Left lobe of liver (tissue), 2 donors: Measurements from ENCODE around the gene GORASP2. TPM values are rescaled to one million over a fixed set of nuclear protein-coding genes. Genes with fewer than 3 reads are reported as not detected.

Experiments used
- ATAC-seq: fragments of 200-7000 bp; cut with Tn5 transposase; one replicate; pipeline ENCODE4 v1.9.1; 2020; ENCODE audit warnings: mild to moderate bottlenecking, moderate library complexity
- DNase-seq: peaks from one replicate; pipeline ENCODE4 v3.0.0-alpha.2; 2020; ENCODE audit warnings: low spot score
- total RNA-seq: library from RNA; stranded (reverse); gene quantifications from one replicate; pipeline ENCODE4 v1.2.1, GENCODE V29; 2021
- donor health status: DM: no; HTN: no; CAD: no; lungs with moderate emphysema.
- donor health status: DM: no; HTN: yes; CAD: no.

GORASP2 gene
- total RNA-seq, 1 donor from 2014 or later = 30.4 TPM

DNA sequence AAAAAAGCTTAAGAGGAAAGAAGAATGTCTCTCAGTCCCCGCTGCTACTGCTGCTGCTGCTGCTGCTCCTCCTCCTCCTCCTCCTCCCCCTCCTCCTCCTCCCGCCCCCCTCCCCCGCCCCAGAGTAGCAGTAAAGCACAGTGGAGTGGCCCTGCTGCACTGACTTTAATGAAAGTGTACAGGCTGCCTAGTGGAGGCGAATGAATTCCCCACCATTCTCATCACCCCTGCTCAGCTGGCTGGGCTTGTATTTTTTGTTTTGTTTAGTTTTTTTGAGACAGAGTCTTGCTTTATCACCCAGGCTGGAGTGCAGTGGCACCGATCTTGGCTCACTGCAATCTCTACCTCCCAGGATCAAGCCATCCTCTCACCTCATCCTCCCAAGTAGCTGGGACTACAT lies 34.3 kb downstream of the GORASP2 start:
- ATAC-seq (no peak), DNase-seq (no peak)

DNA sequence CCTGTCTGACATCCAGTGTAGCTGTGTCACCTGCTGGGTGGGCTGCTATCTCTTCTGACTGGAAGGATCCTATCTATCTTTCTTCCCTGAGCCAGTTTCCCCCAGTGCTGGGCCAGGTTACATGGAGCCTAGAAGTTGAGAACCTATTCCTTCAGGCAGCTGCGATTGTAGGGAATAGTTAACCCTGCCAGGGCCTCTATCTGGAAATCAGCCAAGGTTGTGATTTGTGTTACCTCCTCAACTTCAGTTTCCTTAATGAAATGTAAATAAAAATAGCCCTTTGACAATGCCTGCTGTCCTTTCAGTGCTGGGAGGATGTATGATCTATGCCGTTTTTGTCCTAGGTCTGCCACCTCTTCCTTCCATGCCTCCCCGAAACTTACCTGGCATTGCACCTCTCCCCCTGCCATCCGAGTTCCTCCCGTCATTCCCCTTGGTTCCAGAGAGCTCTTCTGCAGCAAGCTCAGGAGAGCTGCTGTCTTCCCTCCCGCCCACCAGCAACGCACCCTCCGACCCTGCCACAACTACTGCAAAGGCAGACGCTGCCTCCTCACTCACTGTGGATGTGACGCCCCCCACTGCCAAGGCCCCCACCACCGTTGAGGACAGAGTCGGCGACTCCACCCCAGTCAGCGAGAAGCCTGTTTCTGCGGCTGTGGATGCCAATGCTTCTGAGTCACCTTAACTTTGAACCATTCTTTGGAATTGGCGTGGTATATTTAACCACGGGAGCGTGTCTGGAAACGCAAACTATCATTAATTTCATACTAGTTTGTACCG lies 36.6 kb downstream of the GORASP2 start:
- DNase-seq (no peak), ATAC-seq (no peak)

DNA sequence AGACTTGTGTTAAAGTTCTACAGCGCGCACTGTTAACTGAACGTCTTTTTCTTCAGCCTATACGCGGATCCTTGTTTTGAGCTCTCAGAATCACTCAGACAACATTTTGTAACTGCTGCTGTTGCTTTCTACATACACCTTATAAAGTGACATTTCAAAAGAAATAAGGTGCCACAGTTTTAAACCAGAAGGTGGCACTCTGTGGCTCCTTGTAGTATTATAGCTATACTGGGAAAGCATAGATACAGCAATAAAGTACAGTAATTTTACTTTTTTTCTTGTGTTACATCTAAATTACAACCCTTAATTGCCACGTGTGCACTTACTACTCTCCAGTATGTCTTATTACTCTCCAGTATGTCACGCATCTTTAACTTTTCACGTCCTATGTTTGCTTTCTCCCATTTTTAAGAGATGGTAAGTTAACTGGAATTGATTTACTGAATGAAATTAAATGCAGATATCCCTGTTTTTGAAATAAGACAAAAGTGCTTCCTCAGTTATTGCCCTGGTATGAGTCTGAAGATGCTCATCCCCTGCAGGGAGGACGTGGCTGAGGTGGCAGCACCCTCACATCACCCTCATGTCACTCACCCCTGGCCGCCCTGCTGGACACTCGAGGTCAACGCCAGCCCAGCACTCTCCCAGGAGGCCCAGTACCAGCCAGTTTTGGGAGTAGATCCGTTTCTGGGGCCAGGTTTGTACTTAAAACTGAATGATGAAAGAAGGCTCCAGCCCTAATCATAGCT lies 37.8 kb downstream of the GORASP2 start:
- DNase-seq (peak; percentile 58), ATAC-seq (peak; percentile 87)

DNA sequence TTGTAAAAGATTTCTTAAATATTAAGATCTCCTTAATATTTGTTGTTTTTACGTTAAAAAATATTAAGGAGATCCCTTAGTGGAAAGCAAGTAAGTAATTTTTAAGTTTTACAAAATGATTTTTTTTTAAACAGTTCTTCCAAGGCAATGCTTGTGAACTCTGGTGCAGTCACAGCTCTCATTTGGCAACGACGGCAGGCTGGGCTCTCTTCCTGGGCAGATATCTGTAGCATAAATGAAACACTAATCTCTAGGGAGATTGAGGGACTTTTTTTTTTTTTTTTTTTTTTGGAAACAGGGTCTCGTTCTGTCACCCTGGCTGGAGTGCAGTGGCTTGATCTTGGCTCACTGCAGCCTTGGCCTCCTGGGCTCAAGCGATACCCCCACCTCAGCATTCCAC lies 38.5 kb downstream of the GORASP2 start:
- DNase-seq = no peak

DNA sequence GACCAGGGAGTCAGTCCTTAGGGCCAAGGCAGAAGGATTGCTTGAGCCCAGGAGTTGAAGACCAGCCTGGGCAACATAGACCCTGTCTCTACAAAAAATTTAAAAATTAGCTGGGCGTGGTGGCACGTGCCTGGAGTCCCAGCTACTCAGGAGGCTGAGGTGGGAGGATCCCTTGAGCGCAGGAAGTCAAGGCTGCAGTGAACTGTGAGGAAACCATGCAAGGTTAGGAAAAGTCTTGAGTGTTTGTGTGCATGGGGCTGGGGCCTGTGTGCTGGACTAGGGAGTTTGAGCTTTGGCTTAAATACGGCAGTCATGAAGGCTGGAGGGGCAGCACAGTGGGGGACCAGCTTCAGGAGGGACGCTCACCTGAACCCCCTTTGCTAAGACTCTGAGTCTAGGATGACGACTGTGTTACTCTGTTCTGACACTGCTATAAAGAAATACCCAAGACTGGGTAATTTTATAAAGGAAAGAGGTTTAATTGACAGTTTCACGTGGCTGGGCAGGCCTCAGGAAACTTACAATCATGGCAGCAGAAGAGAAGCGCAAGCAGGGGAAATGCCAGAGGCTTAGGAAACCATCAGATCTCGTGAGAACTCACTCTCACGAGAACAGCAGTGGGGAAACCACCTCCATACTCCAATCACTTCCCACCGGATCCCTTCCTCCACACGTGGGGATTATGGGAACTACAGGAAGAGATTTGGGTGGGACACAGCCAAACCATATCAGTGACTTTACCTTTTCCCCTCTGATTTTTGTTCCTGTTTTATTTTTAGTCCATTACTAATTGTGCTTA lies 39.4 kb downstream of the GORASP2 start:
- ATAC-seq = no peak
- no peak for DNase-seq

More for the DNA sequence above, 38.5 kb downstream of the GORASP2 start:
- ATAC-seq = no peak

DNA sequence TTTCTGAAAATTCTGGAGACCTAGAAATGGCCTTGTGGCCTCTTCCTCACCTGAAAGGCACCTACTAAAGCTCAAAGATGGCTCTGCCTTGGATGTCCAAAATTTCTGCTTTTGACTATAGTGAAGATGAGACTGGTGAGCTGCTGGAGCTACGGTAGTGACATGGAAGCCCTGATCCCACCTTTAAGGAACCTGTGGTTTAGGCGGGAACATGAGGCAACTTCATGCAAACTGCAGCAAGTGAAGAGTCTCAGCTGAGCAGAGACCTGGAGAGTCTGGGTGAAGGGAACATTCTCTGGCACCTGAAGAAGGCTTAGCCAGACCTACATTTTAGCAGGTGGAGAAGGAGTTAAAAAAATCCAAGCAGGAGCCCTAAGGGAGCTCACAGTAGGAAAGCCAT lies 40.0 kb downstream of the GORASP2 start:
- DNase-seq (no peak), ATAC-seq (no peak)

DNA sequence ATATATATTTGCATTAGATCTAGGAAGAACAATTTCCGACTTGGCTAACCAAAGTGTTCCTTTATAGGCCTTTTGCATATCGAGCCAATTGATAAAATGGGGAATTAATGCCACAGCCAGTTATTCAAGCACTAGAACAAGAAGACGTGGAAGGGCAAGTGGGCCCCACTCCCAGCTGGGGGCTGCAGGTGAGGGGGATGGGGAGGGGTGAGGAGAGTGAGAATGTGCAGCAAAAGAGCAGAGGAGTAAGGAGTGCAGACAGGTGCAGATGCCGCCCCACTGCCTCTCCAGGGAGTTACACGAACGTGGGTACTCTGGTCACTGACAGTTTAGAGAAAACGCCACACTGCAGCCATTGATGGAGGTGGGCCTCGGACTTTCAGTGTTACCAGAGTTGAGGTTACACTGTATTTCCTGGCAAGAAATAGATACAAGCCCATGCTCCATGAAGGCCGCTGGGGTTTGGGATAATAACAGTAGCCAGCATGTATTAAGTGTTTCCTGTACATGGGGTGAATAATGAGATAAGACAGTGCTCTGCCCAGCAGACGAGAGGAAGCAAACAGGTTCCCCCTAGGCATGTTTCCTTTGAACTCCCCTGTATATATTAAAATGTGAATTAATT lies 40.9 kb downstream of the GORASP2 start:
- ATAC-seq (no peak), DNase-seq (no peak)

DNA sequence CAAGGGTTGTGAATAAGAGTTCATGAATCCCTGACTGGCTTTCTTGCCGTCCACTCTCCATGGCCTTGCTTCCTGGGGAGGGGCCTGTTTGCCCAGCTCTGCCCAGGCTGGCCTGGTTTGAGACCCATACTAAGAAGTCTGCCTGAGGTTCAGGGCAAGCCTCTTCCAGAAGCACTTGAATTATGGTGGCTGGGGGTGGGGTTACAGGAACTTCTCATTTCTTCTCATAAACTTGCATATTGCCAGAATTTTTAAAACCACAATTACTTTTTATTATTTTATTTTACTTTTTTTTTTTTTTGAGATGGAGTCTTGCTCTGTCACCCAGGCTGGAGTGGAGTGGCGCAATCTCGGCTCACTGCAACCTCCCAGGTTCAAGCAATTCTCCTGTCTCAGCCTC lies 42.0 kb downstream of the GORASP2 start:
- DNase-seq = no peak
- no peak for ATAC-seq

DNA sequence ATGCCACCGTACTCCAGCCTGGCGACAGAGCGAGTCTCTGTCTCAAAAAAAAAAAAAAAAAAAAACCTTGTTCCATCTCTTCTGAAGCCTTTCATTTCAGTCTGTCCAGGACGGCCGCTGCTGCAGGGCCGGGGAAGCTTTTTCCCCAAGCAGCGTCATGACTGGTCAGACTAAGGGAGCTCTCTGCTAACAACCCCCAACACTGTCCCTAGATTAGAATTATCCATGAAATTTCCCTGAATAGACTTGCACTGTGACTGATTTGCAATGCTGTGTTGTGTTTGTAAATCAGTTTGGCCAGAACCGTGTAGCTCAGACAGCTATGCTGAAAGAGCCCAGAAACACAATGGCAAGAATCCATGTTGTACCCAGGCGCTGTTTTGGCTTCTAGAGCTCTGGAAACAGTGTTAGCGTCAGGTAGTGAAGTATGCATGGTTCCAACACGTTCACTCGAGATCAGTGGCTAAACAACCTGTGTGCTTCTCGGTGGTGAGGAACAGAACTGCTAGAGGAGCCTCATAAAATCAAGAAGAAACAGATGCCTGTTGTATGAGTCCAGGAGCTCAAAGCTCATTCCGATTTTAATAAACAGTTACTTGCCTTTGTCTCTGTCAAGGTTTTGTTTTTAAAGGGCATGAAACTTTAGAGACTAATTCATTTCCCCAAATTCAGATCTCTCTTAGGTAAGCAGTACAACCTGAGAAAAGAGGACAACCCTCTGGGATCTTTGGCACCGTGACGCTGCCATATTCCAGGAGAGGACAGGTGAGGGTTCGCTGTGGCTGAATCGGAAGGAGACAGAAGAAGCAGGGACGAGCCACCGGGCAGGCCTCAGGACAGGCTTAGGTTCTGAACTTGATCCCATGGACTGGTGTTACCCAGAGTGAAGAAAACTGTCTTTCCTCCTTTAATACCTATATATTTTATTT lies 43.5 kb downstream of the GORASP2 start:
- DNase-seq (peak; percentile 58), ATAC-seq (peak; percentile 53)

DNA sequence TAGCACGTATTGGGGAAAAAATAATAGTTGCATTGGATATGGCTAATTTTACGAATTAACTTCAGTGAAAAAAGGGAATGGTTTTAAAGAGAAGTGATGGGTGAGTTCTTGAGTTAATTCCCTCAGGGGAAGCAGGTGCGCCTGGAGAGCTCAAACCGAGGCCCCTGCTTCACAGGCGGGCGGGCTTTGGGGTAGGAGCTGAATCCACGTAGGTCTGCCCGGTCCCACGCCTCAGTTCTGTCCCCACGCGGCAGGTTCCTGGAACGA lies 44.1 kb downstream of the GORASP2 start:
- DNase-seq = no peak
- no peak for ATAC-seq

DNA sequence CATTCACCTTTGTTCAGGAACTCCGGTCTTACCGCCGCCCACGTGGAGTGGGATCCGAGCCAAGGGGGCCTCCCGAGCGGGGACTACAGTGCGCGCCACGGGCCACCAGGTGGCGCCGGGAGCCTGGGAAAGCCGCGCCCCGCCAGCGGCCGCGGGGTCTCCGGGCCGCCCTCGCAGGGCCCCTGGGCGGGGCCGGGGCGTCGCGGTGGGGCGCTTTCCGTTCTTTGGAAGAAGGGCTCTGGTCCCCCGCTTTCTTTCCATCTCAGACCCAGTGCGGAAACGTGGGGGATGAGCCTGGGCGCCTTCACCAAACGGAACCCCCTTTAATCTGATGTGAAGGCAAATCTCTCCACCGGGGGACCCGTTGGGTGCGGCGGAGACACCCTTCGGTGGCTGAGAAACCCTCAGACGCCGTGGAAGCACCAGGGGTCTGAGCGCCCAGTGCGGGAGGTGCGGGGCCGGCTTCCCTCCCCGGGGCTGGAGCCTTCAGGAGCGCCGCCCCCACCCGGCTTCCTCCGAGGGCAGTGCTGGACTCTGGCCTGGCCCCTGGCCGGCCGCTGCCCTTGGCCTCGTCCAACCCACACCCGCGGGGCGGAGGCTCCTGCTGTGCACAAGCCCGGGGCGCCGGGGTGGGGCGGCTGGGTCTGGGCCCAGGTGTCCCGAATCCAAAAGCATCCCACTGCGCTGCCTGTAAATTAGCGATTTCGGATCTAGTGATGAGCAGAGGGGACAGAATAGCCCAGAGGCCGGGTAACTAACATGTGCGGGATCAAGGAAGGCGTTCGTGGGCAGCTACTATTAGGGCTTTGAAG lies 44.6 kb downstream of the GORASP2 start:
- DNase-seq (peak; percentile 94), ATAC-seq (peak; percentile 90)

DNA sequence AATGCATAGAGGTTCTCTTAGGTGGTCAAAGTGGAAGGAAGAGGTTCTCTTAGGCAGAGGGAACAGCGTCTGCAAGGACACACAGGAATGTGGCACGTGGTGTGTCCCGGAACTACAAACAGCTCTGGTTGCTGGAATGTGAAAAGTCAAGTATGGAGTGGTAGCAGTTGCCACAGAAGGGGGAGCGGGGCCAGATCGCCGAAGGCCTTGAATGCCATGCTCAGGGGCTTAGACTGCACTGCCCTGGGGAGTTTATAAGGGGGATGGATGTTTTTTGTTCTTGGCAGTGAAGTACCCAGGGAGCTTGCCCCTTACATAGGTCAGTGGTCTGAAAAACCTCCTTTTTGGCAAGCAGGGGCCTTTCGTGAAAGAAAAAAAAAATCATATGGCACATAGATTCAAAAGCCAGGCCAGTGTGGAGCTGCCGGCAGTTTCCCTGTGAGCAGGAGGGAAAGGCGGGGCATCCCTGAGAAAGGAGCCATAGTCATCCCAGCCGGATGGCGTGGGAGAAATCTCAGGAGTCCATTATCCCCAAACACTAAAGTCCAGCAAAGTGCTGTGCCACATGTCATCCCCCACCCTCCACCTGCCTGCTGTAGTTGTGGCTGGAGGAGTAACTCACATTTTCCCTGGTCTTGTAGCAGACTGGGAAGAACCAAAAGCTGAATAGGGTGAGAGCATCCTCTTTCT lies 45.4 kb downstream of the GORASP2 start:
- ATAC-seq (no peak), DNase-seq (no peak)

DNA sequence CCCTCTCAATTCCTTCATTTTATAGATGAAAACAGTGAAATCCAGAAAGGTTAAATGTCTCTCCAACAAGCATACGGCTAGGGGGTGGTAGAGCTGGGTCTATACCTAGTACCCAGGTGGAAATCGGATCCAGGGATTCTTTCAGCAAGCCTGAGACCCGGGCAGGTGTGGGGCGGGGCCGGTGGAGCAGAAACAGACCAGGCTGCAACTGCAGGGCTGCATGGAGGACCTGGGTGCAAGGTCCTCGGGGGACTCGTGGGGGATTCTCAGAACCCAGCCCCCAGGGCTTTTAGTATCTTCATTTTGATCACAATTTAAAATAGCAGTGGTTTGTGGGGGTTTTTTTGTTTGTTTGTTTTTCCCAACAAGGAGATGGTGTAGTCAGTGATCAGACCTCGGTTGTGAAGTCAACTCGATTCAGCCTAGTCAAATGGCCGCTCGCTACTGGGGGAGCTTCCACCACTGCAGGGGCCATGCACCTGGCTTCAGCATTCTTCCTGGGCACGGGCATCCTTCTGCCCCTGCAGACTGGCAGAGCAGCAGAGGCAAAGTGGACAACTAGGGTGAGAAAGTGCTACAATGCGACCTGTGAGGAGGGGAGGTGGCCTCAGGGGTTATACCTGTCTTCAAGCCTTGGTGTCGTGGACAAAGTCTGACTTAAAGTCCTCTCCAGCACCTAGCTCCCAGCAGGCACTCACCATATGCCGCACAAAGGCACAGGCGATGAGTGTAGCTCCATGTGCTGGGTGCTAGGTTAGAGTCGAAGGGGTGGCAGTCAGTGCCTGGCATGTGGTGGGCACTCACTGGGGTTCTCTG lies 46.3 kb downstream of the GORASP2 start:
- DNase-seq (no peak), ATAC-seq (no peak)

DNA sequence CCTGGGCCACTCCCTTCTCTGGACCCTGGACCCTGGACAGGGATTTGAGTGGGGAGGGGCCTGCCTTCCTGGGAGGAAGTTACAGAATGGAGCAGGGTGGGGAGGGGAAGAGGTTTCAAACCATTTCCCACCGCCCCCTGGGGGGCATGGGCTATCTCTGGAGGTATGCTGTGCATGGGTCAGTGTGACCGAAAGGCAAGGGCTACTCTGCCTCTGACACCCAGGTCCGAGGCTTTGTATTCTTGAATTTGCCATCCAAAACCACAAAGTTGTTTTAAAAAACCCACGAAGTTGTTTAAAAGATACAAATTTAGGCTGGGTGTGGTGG lies 46.9 kb downstream of the GORASP2 start:
- no peak for ATAC-seq
- DNase-seq = no peak

DNA sequence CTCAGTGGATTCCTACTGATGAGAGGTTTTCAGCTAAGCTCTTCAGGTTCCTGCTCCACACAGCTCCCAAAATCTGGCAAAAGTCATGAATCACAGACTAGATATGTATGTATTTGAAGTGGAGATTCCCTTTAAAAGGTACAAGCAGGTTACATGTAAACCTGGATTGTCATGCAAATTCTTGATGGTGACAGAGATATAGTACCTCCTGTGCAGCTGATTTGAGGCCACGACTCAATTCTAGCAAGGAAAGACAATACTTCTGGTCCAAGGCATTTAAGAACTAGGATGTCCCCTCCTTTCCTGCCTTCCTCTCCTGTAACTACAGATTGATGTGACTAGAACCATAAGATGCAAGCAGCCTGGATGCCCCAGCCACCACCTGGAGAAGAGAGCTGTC lies 55.0 kb downstream of the GORASP2 start:
- DNase-seq = no peak
- ATAC-seq = peak; percentile 34

DNA sequence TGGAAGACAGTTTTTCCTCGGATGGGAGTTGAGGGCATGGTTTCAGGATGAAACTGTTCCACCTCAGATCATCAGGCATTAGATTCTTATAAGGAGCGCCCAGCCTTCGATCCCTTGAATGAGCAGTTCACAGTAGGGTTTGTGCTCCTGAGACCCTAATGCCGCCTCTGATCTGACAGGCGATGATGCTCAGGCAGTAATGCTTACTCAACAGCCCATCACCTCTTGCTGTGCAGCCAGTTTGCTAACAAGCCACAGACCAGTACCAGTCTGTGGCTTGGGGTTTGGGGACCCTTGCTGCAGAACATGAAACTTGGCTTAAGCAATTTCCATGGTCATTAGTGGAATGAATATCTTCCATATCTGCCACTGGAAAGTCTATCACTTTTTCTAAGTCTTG lies 56.4 kb downstream of the GORASP2 start:
- no peak for DNase-seq
- no peak for ATAC-seq

DNA sequence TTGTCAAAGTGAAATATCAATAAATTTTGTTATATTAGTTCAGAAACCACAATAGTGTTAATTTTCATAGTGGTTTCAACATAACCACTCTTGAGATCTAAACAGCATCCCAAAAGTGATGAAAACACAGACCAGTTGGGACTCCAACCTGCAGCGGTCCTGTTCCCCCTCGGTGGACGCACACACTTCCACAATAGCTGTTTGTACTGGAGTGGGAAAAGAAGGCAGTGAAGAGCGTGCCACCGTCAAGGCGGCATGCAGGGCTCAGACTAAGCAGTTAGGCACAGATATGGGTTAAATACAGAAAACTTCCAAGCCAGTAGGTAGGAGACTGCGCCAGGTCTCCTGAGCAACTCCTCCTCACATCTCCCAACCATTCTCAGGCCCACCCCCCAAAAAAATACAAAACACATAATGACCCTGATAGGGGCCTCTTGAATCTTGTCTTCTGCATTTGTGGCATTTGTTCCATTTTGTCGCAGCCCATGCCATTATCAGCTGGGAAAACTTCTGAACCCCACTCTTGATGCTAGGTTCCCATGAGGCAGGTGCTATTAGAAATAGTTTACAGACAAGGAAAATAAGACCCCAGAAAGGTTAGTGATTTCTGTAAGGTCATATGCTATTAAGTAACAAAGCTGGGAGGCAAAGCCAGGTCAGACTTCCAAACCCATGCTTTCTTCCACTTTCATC lies 57.7 kb downstream of the GORASP2 start:
- no peak for DNase-seq
- no peak for ATAC-seq
